CD4-positive, alpha-beta T cell treated with Interleukin-15 for 1 hour (primary cell): Measurements from ENCODE around the gene TPD52L2.
"Not testable (repeated sequence)": the region's sequence is repeated elsewhere in the genome, so short reads cannot be mapped to it uniquely, and the experiment has no call there.

Source experiments
- DNase-seq: peaks from one replicate; pipeline ENCODE4 v3.0.0-alpha.2; 2020

TPD52L2 gene

DNA sequence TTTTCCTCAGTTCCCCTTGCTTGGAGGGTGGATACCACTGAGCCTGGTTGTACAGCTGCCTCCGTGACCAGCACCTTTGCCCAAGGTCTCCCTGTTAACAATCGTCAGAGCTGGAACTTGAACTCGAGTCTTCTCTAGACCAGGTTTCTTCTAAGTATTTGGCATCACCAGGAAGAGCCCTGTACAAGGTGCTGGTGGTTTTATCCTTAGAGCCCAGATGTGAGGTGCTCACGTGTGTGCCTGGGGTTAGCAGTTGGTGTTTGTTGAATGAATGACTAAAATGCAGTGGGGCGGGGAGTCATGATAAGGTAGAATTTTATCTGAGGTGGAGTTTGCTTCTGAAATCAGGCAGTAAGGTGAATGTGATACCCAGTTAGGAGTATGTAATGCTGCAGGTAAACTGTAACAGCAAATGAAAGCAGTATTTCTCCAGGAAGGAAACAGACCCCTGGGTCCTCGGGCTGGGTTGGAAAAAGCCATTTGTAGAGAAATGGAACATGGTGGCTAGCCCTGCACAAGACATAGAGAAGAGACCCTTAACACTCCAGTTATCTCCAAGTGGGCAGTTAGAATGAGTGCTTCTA is 33.0 kb downstream of the TPD52L2 start:
- no peak for DNase-seq

DNA sequence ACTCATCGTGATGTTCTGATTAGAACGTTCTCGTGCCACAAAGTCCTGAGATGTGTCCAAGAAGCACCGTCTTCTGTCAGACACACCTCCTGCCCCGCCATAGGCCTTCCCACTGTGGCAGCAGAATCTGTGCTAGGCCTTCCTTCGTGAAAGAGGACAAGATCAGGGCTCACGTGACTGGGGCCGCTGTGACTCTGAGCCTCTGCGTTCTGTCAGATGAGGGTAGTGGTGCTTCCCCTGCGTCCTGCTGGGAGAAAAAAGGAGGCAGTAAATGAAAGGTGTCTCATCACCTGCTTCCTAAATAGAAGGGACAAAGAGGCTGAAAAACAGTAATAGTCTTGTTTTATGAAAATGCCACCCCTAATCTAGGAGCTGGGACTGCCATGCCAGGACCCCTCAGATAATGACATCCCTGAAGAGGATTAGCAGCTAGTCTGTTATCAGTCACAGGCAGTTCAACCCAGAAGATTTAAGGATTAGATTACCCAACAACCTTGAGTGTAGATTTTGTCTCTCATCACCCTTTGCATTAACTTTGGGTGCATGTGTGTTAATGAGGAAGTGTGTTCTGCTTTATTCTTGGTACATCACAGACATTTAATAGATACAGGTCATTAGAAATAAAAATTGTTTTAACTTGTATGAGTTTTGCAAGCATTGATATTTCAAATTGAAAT is 34.0 kb downstream of the TPD52L2 start:
- DNase-seq = no peak

DNA sequence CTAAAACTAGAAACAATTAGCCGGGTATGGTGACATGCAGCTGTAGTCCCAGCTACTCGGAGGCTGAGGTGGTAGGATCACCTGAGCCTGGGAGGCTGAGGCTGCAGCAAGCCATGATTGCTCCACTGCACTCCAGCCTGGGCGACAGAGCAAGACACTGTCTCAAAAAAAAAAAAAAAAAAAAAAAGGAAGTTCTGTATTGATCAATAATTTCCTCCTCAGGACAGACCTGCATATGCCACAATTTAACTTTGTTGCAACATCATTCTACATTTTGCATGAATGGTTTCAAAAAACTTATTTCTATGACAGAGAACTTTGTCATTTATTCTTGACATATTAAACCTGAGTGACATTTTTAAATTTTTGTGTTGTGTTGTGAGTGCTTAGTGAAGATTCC is 35.3 kb downstream of the TPD52L2 start:
- no peak for DNase-seq

DNA sequence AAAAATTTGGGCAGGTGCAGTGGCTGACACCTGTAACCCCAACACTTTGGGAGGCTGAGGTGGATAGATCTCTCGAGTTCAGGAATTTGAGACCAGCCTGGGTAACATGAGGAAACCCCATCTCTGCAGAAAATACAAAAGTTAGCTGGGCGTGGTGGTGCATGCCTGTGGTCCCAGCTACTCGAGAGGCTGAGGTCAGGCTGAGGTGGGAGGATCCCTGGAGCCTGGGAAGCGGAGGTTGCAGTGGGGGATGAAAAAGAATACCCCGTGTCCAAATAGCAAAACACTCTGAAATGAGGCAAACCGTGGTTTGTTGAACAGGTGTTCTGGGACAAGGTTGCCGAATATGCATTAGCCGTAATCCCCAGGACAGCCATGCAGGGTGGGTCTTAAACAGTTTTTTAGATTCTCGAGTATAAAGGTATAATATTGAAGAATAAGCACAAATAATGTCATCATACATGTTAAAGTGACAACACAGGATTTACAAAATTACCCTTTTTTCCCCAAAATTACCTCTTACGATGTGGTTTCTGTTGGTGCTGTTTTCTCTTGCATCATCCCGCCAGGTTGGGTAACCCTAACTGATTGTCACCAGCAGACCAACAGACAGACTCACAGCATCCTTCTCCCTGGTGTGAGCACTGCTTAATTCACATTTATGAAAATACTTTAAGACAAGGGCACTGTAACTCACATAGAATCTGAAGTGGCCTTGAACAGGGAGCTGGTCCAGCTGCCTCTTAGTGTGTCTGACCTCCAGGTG is 38.9 kb downstream of the TPD52L2 start:
- DNase-seq = no peak

DNA sequence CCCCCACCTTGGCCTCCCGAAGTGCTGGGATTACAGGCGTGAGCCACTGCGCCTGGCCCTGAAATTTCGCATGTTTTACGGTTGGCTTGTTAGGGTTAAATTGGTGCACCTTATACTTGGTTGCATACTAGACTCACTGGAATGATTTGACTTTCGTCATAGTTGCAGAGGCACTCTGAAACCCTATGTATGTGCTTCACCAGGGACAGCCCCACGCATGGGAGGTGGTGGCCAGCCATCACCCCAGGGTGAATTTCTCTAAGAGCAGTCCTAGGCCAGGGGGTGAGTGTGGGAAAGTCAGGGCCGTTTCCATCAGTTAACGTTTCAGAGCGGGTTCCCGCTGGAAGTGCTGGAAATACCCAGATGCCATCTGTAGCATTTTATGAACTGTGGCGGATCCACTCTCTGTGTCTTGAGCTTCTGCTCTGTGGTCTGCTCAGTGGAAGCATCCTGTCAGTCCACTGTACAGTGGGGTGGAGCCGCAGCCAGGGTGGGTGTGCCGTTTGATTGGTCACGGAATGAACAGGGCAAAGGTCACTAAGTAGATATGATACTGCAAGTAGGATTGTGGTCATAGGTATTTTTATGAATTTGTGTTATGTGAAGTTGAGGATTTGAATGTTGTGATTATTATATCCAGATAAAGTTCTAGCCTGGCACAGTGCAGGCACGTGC is 43.1 kb downstream of the TPD52L2 start:
- no peak for DNase-seq

DNA sequence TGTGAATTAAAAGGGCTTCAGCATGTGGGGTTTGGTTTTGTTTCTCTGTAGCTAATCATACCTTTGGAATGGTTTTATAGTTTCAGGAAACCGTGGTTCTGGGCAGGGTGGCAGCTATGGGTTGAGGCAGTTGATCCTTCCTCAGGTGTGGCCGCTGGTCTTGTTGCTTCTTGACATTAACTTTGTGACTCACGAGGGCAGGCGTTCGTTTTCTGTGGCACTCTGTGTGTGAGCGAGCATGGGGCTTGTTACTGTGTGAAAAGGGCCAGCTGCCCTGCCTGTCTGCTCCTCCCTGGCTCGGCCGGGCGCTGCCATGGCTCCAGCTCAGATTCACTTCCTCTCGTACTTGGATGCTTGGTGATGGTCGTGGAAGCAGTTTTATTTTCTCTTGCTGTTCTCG is 46.1 kb downstream of the TPD52L2 start:
- DNase-seq = no peak

DNA sequence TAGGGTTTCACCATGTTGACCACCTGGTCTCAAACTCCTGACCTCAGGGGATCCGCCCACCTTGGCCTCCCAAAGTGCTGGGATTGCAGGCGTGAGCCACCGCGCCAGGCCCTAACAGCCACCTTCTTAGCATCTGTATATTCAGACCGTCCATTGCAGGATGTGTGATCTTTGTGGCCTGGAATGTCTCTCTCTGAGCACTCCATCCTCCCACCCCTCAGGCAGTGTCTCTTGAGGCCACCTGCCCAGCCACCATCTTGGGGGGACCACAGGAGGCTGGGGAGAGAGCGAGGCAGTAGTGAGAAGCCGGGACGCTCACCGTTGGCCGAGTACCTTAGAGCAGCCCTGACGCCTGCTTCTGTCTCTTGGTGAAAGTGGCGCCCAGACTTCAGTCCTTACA is 48.7 kb downstream of the TPD52L2 start:
- no peak for DNase-seq

DNA sequence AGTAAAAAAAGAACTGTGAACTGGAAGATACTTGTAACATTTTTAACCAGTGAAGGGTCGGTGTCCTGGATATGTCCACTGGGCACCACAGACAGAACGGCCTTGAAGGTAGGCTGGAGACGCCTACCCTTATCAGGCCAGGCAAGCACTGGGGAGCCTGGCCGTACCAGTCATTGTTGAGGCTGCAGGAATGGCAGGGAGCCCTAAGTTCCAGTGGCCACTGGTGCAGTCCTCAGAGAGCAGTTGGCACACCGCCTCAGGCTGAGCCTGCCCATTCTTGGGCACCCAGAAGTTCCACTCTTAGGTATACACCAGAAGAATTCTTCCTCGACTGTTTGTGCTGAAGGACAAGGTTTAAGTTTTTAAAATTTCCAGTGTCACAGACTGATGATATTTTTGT is 50.4 kb downstream of the TPD52L2 start:
- DNase-seq = no peak

DNA sequence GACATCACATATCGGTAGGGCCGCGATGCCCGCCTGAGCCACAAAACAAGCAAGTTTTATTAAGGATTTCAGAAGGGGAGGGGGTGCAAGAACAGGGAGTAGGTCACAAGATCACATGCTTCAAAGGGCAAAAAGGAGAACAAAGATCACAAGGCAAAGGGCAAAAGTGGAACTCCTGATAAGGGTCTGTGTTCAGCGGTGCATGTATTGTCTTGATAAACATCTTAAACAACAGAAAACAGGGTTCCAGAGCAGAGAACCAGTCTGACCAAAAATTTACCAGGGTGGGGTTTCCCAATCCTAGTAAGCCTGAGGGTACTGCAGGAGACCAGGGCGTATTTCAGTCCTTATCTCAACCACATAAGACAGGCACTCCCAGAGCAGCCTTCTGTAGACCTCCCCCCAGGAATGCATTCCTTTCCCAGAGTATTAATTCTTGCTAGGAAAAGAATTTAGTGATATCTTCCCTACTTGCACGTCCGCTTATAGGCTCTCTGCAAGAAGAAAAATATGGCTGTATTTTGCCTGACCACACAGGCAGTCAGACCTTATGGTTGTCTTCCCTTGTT is 51.4 kb downstream of the TPD52L2 start:
- DNase-seq = not testable (repeated sequence)

DNA sequence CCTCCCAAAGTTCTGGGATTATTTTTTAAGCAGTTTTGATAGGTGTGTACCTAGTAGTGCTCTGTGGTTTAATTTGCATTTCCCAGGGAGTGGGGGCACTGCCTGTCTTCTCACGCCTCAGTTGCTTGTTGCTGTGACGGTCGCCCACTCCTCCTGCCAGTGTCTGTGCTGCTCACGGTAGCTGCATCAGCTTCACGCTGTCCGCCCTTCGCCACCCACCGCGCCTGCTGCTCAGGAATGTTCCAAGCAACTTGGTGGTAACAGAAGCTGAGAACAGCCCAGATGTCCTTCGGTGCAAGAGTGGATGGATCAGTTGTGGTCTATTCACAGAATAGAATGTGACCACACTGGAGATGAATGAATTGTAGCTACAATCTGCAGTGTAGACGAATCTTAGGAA is 52.7 kb downstream of the TPD52L2 start:
- DNase-seq = no peak

DNA sequence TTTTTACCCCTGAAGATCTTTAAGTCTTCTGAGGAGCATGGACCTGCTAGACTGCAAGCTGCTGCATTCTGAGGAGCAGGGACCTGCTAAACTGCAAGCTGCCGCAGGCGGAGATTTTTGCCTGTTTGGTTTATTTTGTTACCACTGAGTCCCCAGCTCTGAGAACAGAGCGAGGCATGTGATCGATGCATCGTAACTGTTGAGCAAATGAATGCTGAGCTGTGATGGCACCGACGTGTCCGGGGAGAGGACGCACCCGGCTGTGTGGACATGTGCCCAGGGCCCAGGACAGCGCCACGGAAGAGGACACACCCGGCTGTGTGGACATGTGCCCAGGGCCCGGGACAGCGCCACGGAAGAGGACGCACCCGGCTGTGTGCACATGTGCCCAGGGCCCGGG is 54.1 kb downstream of the TPD52L2 start:
- DNase-seq = no peak

DNA sequence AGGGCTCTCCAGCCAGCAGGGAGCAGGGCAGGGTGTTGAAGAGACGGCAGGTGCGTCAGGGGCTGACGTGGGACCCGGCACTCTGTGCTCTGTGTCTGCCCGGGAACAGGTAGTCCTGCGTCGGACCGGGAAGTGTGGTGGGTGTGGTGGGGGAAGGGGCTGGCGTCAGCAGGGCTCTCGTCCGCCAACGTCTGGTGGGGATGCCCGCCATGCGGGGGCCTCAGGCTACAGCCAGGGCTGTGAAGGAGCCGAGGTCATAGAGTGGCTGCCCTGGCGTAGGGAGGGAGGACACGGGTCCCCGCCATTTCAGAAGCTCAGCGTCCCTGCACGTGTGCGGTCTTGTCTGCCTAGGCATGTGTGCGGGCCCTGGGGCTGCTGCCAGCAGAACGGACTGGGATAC is 55.2 kb downstream of the TPD52L2 start:
- DNase-seq = no peak

DNA sequence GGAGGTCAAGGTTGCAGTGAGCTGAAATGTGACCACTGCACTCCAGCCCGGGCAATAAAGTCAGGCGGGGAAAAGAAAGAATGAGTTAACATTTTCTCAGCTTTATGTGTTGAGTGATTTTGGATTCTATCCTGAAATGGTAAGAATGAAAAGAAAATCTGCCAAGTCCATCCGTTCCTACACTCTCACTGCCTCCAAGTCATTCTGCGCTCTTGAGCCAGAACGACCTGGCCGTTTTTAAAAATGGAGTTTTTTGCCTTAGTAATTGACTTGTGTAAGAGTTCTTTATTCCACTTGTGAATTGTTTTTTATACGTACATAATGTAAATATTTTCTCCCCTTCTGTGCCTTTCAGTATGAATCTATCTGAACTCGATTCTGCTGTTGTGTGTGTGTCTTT is 58.6 kb downstream of the TPD52L2 start:
- DNase-seq = no peak

DNA sequence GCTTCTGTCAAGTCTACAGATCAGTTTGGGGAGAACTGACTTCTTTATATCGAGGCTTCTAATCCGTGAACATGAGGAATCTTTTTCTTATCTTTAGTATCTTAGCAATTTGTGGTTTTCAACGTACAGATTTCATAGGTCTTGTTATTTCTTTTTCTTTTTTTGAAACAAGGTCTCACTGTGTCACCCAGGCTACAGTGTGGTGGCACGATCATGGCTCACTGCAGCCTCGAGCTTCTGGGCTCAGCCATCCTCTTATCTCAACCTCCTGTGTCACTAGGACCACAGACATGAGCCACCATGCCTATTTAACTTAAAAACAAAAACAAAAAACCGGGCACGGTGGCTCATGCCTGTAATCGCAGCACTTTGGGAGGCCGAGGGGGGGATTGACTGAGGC is 59.2 kb downstream of the TPD52L2 start:
- no peak for DNase-seq

DNA sequence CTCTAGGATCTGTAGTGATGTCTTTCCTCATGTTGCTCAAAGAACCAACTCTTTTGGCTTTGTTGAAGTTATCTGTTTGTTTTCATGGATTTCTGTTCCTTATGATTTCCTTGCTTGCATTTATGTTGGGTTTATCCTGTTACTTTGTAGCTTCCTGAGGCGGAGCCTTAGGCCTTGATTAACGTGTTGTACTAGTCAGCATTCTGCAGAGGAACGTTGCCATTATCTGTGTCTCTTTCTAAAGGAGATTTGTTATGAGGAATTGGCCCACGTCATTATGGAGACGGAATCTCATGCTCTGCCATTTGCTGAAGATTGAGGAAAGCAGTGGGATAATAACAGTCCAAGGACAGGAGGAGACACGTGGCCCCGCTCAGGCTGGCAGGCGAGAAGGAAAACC is 61.2 kb downstream of the TPD52L2 start:
- DNase-seq = no peak

DNA sequence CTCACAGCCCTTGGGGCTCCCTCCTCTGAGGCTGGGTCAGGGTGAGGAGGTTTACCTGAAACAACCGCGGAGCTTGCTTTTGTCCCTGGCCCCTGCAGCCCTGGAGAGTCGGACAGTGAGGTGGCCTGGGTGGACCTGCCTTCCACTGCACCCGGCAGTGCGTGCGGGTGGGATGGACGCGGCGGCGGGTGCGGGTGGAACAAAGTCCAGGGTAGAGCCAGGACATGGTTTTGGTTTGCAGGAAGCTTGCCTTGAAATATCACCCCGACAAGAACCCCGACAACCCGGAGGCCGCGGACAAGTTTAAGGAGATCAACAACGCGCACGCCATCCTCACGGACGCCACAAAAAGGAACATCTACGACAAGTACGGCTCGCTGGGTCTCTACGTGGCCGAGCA is 64.0 kb downstream of the TPD52L2 start:
- DNase-seq = no peak

DNA sequence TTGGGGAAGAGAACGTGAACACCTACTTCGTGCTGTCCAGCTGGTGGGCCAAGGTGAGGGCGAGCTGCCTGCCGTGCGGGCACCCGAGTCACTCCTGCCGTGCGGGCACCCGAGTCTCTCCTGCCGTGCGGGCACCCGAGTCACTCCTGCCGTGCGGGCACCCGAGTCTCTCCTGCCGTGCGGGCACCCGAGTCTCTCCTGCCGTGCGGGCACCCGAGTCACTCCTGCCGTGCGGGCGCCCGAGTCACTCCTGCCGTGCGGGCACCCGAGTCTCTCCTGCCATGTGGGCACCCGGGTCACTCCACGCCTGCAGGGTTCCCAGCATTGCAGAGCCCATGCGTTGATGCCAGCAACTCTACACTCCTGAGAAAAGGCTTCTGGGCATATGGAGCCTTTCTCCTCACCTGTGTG is 64.4 kb downstream of the TPD52L2 start:
- not testable (repeated sequence) for DNase-seq

DNA sequence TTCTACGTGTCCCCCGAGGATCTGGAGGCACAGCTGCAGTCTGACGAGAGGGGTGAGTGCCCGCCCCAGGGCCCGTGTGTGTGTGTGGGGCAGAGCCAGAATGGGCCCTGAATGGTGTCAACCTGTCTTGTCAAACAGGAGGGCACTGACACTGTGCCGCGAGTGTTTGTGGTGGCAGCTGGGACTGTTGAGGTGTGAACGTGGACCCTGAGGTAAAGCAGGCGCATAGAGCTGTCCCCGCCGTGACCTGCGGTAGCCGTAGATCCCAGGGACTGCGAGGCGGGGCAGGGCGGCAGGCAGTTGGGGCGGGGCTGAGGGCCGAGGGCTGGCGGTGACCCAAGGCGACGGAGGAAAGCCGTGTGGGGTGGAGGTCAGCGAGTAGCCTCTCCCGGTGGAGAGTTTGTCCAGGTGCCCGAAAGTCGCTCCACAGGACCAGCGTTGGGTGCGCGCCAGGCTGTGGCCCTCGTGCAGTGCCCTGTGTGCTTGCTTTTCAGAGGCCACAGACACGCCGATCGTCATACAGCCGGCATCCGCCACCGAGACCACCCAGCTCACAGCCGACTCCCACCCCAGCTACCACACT is 66.0 kb downstream of the TPD52L2 start:
- no peak for DNase-seq

DNA sequence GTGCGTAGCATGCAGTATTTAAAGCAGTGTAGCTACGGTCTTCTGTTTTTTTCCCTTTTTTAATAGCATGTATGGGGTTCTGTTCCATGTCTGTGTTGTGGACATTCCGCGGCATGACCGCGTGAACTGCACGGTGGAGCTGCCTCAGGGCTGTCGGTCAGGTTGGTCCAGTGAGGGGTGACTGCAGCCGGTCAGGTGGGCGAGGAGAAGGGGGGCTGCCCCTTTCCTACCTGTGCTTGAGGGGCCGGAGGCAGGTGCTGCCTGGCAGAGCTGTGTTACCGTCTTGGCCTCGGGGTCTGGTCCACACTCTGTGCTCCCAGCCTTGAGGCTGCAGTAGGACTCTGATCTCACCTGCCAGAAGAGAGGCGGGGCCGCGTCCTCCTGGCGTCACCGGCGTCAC is 66.7 kb downstream of the TPD52L2 start:
- DNase-seq = no peak

DNA sequence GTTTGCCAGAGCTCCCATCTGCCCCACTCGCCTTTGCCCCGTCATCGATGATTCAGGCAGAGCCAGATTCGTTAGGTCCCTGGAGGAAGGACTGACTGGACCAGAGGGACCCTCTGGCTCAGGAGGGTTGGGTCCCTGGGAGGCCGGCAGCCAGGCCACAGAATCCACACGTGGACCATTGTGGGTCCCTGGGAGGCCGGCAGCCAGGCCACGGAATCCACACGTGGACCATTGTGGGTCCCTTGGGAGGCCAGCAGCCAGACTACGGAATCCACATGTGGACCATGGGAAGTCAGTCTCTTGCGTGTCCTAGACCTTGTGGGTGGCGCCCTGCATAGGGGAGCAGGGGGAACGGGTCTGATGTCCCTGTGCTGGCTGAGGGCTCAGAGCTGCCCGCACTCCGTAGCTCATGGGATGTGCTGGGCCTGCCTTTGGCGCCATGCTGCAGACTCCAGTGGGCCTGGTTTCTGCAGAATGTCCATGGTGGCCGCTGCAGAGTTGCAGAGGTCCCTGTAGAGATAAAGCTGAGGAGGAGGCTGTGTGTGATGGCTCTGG is 67.6 kb downstream of the TPD52L2 start:
- DNase-seq = no peak

DNA sequence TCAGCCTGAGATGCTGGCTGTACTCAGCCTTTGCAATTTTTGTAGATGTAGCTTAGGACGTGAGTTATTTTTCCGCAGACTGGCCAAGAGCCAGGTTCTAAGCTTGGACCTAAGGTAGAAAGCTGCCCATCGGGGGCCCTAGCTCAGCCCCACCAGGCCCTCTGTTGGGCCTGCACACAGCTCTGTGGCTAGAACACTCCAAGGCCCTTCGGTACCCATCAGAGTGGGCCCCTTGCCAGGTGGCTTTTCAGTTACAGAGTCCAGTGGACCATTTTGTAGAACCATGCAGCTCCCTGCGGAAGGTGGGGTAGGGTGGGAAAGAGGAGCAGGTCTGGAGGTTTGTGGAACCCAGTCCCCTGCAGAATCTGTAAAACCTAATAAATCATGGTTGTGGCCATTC is 68.6 kb downstream of the TPD52L2 start:
- no peak for DNase-seq

DNA sequence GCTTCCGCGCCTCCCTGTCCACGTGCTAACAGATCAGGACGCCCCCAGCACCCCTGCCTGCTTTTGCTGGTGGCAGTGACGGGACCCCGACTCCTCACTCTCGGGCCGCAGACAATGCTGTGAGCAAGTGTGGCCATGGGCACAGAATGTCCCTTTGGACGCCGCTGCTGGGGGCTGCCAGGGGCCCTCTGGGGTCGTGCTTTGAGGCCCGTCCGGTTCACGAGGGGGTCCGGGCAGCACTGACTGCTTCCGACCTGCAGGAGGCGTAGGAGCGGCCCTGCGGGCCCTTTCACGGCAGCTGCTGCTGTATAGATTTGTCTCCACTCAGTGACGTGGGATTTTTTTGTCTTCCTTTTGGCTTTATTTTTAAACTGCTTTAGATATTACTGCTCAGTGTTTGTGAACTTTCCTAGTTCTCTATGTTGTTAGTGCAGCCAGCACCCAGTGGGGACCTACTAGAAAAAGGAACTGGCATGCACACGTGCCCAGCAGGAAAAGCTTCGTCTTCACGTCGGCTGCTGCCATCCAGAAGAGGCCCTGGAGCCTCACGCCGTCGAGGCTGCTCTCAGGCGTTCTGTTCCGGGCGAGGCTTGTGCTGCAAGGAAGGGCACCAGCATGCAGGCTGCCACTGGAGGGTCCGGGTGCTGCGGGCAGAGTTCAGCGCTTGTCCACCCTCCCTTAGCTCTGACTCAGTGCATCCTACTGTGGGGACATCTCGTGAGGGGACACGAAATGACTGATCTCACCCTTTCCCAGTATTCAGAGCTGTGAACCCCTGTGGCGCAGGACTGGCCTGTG is 69.4 kb downstream of the TPD52L2 start:
- DNase-seq = no peak
